ENCODE measurements around the gene AOPEP. TPM values are rescaled to one million over a fixed set of nuclear protein-coding genes. Genes with fewer than 3 reads are reported as not detected.
"Not testable (repeated sequence)": the region's sequence is repeated elsewhere in the genome, so short reads cannot be mapped to it uniquely, and the experiment has no call there.

AOPEP gene
- total RNA-seq, 6 donors from 2014 or later, result 55.4 to 410 (median 111) TPM

- Histone ChIP-seq H3K4me3 (no peak overlapping the region), H3K9me3 (no peaks in the 10 kb centered on the region), H3K4me1 (peaks cover 3 to 9% (median 4%) of the 10 kb centered on the region in 4 donors), H3K27me3 (no peaks in the 10 kb centered on the region), H3K36me3 (peaks cover 0 to 3% (median 0%) of the 10 kb centered on the region in 4 donors), H3K27ac (peak overlapping the region; percentile 10 to 73 (median 59))
- TF ChIP-seq POLR2AphosphoS5 (IDR thresholded peaks at IDR 0.05) (no peak), EP300 (IDR thresholded peaks at IDR 0.05) (no peak), POLR2A (IDR thresholded peaks at IDR 0.05) (no peak)
- DNase-seq (no peak), ATAC-seq (ENCODE audit: low FRiP score in 2 of 2) (peak in 1 of 2 donors; percentile 60)
- 74 to 77% methylated on average over 8 of the region's 8 CpGs for WGBS, 2 donors
These were observed 101.2 kb downstream of the AOPEP start for GRCh38 chr9:94827584-94828304.

- Histone ChIP-seq H3K36me3 (peaks cover 0 to 3% (median 0%) of the 10 kb centered on the region in 4 donors), H3K27ac (no peak overlapping the region), H3K27me3 (no peaks in the 10 kb centered on the region), H3K4me3 (no peak overlapping the region), H3K4me1 (peaks cover 3 to 8% (median 4%) of the 10 kb centered on the region in 4 donors), H3K9me3 (no peaks in the 10 kb centered on the region)
- DNase-seq (no peak), ATAC-seq (ENCODE audit: low FRiP score in 2 of 2) (no peak)
- TF ChIP-seq POLR2A (IDR thresholded peaks at IDR 0.05) (no peak), EP300 (IDR thresholded peaks at IDR 0.05) (no peak), POLR2AphosphoS5 (IDR thresholded peaks at IDR 0.05) (no peak), CTCF (IDR thresholded peaks at IDR 0.05) (no peak)
- WGBS, 2 donors, result 84 to 87% methylated on average over 4 of the region's 4 CpGs
These were observed 103.0 kb downstream of the AOPEP start for GRCh38 chr9:94829380-94830070.

- H3K4me3 ChIP-seq; H3K27ac ChIP-seq; H3K36me3 ChIP-seq; H3K9me3 ChIP-seq; H3K27me3 ChIP-seq; H3K4me1 ChIP-seq; ATAC-seq (ENCODE audit: low FRiP score in 2 of 2); DNase-seq: not testable (repeated sequence)
- WGBS, 2 donors, result 64 to 81% methylated on average over 3 of the region's 3 CpGs
These were observed 103.6 kb downstream of the AOPEP start for GRCh38 chr9:94830071-94830604.

- no peak for DNase-seq
- TF ChIP-seq POLR2AphosphoS5 (IDR thresholded peaks at IDR 0.05) (no peak), POLR2A (IDR thresholded peaks at IDR 0.05) (no peak), EP300 (IDR thresholded peaks at IDR 0.05) (no peak), CTCF (IDR thresholded peaks at IDR 0.05) (no peak)
- Histone ChIP-seq H3K4me3 (no peak overlapping the region), H3K27me3 (no peaks in the 10 kb centered on the region), H3K27ac (no peak overlapping the region), H3K9me3 (peaks cover 0 to 3% (median 0%) of the 10 kb centered on the region in 4 donors), H3K36me3 (no peaks in the 10 kb centered on the region), H3K4me1 (peaks cover 0 to 3% (median 0%) of the 10 kb centered on the region in 4 donors)
- WGBS, 2 donors, result 76 to 80% methylated on average over 4 of the region's 4 CpGs
- no peak for ATAC-seq (ENCODE audit: low FRiP score in 2 of 2)
These were observed 107.3 kb downstream of the AOPEP start for GRCh38 chr9:94833802-94834201.

GRCh38 chr9:94837404-94837803, 110.9 kb downstream of the AOPEP start:
- peaks cover 0 to 3% (median 2%) of the 10 kb centered on the region in 4 donors for H3K9me3 ChIP-seq
- no peak for TF ChIP-seq EP300 (IDR thresholded peaks at IDR 0.05)
- TF ChIP-seq POLR2A (IDR thresholded peaks at IDR 0.05), result no peak
- TF ChIP-seq POLR2AphosphoS5 (IDR thresholded peaks at IDR 0.05), result no peak
- no peak for TF ChIP-seq CTCF (IDR thresholded peaks at IDR 0.05)
- no peaks in the 10 kb centered on the region for H3K36me3 ChIP-seq
- no peaks in the 10 kb centered on the region for H3K27me3 ChIP-seq
- H3K4me3 ChIP-seq, result no peak overlapping the region
- no peak overlapping the region for H3K27ac ChIP-seq
- WGBS, 2 donors, result 77 to 82% methylated on average over 5 of the region's 5 CpGs
- no peak for ATAC-seq (ENCODE audit: low FRiP score in 2 of 2)
- no peak for DNase-seq
- H3K4me1 ChIP-seq, result no peaks in the 10 kb centered on the region

All from upper lobe of left lung (tissue), 6 donors.